ENCODE results near the gene PARS2.

GRCh38 chr1:54805466-54805865, 41.1 kb upstream of the PARS2 start:
- TF ChIP-seq CTCF (conservative IDR thresholded peaks at IDR 0.05 in 1 of 2, IDR thresholded peaks at IDR 0.05 in 1 of 2; ENCODE audit: extremely low read depth in 1 of 2, insufficient read depth in 1 of 2, low read depth in 1 of 2, low read length in 2 of 2) (no peak), EZH2 (IDR thresholded peaks at IDR 0.05; ENCODE audit: borderline replicate concordance, low read length) (no peak)
